G401.6 (cell line): ENCODE results near the gene GGT5.

ENCODE experiments used
- FAIRE-seq: peaks from 2 replicates; lab custom pipeline; 2012; peaks lifted over from hg19 to GRCh38; lab: Jason Lieb, UNC

The GGT5 gene

DNA sequence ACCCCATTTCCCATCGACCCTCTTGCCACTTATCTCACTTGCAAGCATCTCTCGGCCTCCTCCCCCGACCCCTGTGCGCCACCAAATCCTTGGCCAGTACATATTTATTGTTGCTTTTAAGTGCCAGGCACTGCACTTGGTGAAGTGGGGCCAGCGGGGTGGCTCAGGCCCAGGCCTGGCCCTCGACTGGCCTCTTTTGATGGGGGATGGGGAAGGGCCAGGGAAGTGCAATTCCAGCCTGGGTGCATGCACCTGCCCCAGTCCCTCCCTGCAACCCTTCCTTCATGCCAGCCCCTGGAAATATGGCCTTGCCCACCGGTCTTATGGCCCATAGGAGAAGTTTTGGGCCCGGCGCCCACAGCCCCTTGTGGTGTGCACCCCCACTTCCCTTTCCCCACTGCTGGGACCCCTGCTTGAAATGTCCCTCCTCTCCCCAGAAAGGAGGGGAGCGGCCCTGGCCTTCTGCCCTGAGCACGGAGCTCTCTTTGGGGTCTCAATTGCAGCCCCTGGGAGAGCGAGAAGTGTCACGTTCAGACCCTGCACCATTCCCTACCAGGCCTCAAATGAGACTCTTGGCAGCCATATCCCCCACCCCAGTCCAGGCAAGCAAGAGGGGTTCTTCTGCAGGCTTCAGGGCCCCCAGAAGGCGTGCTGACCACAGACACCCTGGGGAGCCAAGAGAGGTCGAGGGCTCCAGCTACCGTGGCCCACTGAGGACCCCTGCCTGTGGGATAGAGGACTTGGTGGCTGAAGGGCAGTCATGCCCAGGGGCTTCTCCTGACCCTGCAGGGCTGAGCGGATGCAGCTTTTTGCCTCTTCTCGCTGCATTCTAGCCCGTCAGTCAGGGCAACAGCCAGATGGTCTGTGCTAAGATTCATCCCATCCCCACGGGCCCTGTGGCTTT is 62.6 kb downstream of the GGT5 start:
- no peak for FAIRE-seq

DNA sequence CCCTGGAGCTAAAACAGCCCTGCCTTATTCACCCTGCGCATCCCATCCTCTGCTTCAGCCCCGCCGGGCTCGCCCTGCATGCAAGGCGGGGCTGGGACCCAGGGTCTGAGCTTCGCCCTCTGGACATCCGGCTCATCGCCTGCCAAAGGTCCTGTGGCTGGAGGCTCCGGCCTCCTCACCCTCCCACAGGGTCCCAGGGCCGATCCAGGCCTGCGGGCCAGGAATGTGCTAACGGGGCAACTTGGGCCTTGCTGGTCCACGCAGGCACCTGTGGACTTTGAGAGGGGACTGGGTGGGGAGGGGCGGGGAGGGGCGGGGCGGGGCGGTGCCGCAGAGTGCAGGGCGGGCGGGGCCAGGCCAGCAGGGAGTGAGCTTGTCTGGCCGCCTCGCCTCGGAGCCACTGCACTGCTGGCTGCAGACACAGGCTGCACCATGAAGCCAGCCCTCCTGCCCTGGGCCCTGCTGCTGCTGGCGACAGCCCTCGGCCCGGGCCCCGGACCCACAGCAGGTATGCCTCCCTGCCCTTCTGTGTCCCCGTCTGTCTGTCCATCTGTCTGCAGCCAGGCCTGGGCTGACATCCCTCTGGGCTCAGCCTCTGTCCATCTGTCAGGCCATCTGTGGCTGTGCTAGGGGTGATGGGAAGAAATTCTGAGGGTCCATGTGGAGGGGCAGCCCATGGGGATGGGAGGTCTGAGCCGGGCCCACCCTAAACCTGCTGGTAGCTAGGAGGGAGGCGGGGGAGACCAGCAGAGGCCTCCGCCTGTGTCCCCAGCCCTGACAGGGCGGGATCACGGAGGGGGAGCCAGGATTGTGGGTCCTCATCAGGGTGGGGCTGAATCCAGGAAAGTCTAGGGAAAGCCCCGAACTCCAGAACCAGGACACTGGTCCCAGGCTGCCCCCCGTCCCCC is 63.5 kb downstream of the GGT5 start, which contains the start of gene SUSD2:
SUSD2 (plus strand) TSS at position 400 of the 908 bp plus-strand sequence; CDS start at position 433, 33 bp downstream.
- FAIRE-seq = no peak

DNA sequence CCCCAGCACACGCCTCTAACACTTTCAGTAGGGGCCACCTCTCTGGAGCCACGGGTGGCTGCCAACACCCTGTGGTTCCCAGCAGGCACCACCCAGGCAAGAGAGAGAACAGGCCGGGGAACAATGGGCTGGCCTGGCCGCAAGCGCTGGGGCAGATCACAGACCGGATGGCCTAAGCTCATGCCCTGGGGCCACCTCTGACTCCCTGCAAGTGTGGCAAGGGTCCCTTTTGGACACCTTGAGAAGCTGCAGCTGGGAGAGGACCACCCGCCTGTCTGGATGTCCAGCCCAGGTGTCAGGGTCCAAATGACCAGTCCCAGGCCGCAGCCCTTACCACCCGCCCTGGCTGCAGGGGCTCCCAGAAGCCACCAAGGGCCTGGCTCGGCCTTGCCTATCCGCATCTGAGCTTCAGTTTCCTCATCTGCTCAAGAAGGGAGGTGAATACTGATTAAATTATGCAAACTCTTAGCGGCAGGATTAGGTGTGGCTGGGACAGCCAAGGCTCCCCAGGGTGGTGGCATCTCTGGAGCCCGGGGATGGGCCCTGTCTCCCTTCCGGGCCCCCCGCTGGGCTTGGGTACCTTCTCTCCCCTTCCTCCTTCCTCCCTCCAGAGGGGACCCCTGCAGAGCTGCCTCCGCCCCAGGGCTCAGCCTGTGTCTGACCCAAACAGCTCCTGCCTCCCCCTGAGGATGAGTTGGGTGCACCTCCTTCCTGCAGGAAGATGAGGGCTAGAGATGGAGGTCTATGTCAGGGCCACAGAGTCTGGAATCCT is 64.4 kb downstream of the GGT5 start:
- FAIRE-seq = no peak

DNA sequence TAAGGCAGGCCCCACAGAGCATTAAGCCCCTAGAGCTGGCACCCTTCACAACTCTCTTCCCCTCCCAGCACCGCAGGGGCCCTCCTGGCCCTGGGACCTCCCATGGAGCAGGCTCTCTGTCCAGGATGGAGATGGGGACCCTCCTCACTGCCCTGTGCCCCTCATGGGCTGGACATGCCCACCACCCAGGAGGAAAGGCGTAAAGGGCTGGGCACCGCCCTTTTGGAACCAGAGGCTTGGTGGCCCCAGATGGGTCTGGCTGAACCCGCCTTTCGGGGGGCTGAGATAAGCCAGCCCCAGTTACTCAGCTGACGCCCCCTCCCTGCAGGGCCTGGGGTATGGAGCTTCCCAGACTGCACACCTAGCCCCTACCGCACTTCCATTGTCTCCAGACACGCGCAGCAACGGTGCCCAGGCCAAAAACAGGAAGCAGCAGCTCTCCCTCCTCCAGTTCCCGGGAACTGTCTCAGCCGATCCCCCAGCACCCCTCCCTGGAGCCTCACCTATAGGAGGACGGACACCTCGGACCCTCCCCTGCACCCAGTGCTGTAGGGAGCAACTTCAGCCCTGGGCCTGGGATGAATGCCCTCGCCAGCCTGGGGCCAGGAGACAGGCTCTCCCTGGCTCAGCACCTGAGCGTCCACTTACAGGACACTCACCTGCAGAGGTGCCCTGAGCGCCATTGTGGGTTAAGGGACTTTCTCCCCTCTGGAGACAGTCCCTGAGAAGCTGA is 65.2 kb downstream of the GGT5 start:
- no peak for FAIRE-seq

DNA sequence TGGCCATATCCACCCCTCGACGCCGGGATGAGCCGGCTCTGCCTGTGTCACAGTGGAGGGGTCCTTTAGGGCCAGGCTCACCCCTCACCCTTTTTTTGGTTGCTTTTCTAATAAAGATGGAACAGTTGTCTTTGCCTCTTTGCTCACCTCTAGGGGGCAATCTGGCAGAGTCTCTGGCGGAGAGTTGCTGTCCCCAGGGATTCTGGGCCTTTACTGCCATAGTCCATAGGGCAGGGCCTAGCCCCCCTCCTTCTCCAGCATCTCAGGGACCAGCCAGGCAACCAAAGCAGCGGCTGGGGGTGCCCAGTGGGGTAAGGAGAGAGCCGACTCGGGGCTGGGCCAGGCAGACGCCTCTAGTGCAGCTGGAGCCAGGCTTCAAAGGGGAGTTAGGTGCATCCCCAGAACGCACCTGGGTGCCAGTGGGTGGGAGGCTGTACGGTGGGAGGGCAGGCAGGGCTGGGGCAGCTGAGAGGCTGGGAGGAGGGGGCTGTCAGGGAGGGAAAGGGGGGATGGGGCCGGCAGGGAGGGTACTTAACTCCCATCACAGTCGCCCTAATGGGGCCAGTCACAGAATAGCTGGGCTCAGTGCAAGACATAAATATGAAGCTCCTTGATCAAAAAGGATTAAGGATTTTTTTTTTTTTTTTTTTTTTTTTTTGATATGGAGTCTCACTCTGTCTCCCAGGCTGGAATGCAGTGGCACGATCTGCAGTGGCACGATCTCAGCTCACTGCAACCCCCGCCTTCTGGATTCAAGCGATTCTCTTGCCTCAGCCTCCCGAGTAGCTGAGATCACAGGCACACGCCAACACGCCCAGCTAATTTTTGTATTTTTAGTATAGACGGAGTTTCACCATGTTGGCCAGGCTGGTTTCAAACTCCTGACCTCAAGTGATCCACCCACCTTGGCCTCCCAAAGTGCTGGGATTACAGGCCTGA is 66.1 kb downstream of the GGT5 start:
- no peak for FAIRE-seq

DNA sequence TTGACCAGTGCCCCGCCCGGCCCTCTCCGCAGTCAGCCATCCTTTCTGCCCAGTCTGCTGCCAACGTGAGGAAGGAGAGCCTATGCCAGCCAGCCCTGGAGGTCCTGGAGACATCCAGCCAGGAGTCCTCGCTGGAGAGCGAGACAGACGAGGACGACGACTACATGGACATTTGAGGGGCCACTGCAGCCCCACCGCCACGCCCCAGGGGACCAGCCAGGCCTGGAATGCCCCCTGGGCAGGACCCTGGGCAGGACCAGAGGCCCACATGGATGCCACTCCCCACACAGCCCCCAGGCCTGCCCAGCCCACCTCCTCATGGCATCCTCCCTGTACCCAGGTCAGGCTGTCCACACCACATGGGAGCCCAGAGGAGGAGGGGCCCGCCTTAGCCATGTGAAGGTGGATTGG is 66.9 kb downstream of the GGT5 start:
- FAIRE-seq = no peak

DNA sequence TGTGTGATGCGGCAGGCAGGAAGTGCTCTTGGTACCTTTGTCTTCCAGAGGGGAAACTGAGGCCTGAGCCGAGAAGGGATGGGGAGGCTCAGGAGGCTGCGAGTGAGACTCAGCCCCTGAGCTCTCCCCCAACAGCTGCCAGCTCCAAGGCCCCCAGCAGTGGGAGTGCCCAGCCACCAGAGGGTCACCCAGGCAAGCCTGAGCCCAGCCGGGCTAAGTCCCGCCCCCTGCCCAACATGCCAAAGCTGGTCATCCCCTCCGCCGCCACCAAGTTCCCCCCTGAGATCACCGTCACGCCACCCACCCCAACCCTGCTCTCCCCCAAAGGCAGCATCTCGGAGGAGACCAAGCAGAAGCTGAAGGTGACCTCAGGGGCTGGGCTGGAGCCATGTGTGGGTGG is 67.4 kb downstream of the GGT5 start:
- no peak for FAIRE-seq

DNA sequence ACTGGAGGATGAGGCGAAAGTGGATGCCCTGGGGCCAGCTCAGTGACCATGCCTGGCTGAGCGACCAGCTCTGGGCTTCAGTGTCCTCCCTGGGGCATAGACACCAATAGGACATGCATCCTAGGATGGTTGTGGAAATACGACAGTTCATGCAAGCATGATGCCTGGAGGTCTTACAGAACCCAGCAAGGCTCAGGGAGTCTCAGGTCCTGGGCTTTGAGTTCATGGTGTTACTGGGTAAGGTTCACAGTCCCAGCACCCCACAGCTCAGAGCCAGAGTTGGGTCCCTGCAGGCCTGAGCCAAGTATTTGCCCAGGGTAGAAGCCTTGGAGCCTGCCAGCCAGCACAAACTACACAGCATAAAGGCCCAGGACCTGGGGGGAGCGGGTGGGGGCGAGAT is 67.8 kb downstream of the GGT5 start:
- no peak for FAIRE-seq

DNA sequence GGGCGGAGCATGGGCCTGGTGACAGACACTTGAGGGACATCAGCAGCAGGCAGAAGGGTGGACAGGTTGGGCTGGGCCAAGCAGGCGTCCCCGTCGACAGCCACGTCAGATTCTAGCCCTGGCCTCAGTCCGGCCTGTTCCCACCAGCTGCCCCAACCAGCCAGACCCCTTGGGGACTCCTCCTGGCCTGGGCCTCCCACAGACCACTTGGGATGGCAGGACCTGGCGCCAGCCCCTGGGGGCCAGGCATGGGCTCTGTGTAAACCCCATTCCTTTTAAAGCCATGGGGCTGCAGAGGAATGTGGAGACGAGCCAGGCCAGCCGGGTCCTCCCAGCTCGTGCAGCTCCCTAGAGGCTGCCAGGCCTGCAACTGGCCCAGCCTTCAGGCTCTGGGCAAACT is 68.3 kb downstream of the GGT5 start:
- no peak for FAIRE-seq

DNA sequence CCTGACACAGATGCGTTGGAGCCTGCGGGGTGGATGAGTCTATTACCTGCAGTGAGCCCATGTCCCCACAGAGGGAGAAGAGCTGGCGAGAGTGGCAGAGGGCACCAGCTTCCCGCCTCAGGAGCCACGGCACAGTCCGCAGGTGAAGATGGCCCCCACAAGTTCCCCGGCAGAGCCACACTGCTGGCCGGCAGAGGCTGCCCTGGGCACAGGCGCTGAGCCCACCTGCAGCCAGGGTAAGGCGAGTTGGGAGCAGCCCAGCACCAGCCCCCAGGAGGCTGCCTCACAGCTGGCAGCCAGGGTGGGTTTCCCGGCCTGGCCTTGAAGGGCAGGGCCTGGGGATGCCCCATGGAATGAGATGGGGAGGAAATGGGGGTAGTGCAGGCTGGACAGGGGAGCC is 68.8 kb downstream of the GGT5 start:
- no peak for FAIRE-seq

DNA sequence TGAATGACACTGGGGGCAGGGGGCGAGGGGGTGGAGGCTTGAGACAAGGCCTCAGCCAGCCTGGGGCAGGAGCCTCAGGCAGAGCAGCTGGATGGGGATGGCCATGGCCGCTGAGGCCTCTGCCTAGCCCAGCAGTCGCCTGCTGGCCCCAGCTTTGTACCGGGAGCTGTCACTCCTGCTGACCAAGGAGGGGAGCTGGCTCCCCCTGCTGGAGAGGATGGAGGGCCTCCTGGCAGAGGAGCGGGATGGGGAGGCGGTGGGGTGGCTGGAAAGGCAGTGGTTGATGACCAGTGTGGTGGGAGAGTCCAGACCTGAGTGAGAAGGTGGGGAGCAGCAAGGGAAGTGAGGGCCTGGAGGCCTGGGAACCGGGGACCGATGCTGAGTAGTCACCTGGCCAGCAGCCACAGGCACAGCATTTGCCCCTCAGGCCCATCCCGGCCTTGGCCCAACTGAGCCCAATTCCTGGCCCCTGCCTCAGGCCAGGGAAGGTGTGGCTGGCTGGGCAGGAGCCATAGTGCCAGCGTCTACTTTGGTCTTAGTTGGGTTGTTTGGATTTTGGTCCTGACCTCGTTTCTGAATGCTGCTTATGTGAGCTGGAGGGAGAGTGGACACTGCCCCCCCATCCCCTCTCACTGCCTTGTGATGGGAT is 69.6 kb downstream of the GGT5 start:
- FAIRE-seq = no peak

DNA sequence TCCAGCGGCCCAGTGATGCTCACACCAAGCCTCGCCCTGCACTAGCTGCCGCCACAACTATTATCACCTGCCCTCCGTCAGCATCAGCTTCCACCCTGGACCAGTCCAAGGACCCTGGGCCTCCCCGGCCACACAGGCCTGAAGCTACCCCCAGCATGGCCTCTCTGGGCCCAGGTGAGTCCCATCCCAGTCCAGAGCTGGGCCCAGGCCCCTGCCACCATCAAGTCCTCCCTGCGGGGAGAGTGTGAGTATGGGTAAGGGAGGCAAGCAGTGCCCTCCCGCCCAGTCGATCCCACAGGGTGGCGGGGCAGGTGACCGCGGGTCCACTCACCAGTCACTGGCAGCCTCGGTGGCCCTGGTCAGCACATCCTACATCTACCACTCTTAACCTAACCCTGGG is 73.1 kb downstream of the GGT5 start:
- FAIRE-seq = no peak

DNA sequence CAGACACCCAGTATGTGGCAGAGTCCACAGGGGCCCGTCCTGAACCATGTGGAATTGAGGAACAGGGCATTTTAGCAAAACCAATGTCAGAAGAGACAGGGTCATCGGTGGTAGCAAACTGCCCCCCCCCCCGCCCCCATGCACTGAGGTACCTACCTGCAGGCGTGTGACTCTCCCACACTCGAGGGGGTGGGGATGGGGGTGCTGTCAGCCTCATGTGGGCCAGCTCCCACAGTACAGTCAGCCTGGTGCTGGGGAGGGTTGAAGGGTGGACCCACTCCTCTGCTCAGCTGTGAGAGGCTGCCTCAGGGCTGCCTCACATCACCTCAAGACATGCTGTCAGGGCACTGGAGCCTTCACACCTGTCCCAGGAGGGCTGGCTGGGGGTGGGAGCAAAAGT is 74.2 kb downstream of the GGT5 start:
- FAIRE-seq = no peak

DNA sequence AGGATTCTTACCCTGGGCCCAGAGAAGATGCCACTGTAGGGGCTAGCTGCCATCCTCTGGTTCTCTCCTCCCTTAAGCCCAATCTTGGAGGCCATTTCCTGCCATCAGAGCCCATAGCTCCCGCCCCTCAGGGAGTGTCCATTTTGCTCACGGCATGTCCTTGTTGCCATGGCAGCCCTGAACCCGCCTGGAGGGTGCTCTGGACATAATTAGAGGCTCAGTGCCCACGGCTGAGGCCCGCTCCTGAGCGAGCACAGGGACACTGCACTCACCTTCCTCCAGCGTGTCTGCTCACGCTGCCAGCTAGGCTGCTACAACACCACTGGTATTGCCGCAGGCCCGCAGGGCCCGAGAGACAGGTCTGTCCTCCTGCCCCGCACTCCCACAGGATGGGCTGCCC is 74.7 kb downstream of the GGT5 start:
- no peak for FAIRE-seq
